Keratinocyte (primary cell): ENCODE measurements around the gene SPP2.

Experiments
- CTCF ChIP-seq, 3 experiments: IDR thresholded peaks in 1 of 3; conservative IDR thresholded peaks in 1 of 3; optimal IDR thresholded peaks in 1 of 3; 2 replicates in 2 of 3; 3 replicates in 1 of 3; pipeline versions ENCODE3 to v1.5.1; 2011; ENCODE audit warnings: low read length in 3 of 3, mild to moderate bottlenecking in 3 of 3, moderate library complexity in 2 of 3, control low read depth in 1 of 3, inconsistent platforms in 1 of 3; ENCODE audit not compliant: insufficient read depth in 2 of 3; ENCODE audit errors: extremely low read depth in 1 of 3
- EZH2 ChIP-seq: IDR thresholded peaks from one replicate; pipeline ENCODE4 v1.6.1; 2012; ENCODE audit warnings: inconsistent platforms, mild to moderate bottlenecking, low read length, moderate library complexity

DNA sequence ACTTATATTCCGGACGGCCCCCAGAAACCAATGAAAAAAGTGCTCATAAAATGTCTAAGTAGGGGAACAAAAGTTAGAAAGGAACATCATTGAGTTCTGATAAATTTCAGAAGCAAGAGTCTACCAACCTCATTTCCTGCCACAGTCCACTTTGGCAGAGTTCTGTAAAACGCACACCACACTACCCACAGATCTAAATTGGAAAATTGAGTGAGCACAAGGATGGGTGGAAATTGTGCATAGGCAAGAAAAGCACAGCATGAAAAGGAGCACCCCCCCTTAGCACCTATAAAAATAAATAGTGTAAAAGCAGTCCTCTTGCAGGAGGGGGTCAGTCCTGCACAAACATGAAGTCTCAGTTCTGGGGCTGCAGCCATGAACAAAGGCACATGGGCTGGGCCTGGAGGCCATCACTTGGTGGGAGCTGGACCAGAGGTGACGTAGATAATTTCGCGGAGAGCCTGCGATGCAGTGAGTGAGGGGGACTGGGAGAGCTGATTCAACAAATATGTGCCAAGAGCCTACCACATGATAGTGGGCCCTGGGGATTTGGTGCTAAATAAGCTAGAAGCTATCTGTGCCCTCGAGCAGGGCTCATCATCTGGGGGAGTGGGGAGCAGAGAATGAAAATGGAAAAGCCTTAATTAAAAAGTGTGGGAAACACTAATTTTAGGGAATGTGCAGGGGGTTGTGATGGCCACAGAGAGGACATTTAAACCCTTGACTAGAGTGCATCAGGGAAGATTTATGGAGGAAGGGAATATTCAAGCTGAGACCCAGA lies 48.9 kb upstream of the SPP2 start:
- no peak for TF ChIP-seq EZH2
- TF ChIP-seq CTCF (optimal IDR thresholded peaks at IDR 0.05 in 1 of 3, IDR thresholded peaks at IDR 0.05 in 1 of 3, conservative IDR thresholded peaks at IDR 0.05 in 1 of 3; ENCODE audit: extremely low read depth in 1 of 3, insufficient read depth in 2 of 3, low read length in 3 of 3): no peak
